Measurements from ENCODE around the gene PRR7. TPM values are rescaled to one million over a fixed set of nuclear protein-coding genes. Genes with fewer than 3 reads are reported as not detected.

Gene PRR7
- total RNA-seq, 1 donor from 2014 or later = 2.1 TPM

DNA sequence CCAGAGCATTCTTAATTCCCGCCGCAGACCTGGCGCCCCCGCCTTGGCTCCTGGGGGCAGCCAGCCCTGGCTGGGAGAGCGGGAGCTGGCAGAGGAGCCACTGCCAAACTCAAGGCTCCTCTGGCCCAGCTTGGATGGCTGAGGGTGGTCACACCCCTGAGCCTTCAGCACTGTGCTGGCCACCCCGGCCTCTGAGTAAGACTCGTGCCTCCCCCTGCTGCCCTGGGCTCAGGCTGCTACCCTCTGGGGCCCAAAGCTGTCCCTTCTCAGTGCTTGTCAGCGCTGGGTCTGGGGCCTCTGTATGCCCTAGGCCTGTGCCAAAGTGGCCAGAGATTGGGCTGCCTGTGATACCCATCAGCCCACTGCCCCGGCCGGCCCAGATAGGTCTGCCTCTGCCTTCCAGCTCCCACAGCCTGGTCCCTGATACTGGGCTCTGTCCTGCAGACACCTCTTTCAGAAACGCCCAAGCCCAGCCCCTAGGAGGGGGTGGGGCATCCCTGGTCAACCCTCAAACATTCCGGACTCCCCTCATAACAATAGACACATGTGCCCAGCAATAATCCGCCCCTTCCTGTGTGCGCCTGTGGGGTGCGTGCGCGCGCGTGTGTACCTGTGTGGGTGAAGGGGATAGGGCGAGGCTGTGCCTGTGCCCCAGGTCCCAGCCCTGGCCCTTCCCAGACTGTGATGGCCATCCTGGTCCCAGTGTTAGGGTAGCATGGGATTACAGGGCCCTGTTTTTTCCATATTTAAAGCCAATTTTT, 4.4 kb upstream of the PRR7 start:
- Histone ChIP-seq H3K9me3 (replicated peaks) (no peaks in the 10 kb centered on the region), H3K36me3 (peaks cover 35% of the 10 kb centered on the region), H3K27ac (replicated peaks) (no peak overlapping the region), H3K4me3 (no peak overlapping the region), H3K27me3 (ENCODE audit: low read depth) (peaks cover 12% of the 10 kb centered on the region), H3K4me1 (peaks cover 15% of the 10 kb centered on the region)
- intact Hi-C loops (cut with micrococcal nuclease) = no loop called here
- no peak for DNase-seq
- TF ChIP-seq, protein P1, sequence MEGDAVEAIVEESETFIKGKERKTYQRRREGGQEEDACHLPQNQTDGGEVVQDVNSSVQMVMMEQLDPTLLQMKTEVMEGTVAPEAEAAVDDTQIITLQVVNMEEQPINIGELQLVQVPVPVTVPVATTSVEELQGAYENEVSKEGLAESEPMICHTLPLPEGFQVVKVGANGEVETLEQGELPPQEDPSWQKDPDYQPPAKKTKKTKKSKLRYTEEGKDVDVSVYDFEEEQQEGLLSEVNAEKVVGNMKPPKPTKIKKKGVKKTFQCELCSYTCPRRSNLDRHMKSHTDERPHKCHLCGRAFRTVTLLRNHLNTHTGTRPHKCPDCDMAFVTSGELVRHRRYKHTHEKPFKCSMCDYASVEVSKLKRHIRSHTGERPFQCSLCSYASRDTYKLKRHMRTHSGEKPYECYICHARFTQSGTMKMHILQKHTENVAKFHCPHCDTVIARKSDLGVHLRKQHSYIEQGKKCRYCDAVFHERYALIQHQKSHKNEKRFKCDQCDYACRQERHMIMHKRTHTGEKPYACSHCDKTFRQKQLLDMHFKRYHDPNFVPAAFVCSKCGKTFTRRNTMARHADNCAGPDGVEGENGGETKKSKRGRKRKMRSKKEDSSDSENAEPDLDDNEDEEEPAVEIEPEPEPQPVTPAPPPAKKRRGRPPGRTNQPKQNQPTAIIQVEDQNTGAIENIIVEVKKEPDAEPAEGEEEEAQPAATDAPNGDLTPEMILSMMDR (IDR thresholded peaks at IDR 0.05; ENCODE audit: borderline replicate concordance) = no peak

DNA sequence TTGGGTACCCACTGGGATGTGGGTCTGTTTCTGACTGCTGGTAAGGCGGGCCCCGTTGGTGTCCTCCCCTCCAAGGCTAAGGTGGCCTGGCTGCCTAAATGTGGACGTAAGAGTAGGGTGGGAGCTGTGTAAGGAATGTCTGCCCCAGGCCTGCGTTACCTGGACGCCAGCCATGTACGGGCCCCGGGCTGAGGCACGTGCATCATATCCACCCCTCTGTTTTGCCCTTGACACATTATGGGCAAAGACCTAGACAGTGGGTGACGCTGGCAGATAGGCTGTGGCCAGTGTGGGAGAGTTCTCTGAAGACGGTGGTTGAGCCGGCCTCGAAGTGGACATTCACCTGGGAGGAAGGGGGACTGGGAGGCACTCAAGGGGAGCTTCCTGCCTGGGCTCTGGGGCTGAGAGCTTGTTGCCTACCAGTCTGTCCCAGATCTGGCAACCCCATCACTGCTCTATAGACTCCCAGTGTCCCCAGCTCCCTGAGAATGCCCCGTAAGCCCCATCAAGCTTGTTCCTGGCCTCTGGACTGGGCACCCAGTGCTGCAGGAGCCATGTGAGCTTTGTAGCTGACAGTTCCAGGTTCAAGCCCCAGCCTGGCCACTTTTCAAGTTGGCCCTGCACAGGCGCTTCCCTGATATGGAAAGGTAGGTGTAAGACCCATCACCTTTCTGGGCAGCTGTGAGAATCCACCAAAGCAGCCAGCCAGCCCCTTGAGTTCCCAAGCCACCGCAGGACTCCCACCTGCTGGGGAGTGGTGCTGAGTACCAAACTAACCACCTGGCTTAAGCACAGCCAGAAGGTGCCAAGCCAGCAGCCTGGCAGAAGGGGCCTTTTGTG, 3.2 kb upstream of the PRR7 start:
- no peak for DNase-seq
- Histone ChIP-seq H3K9me3 (replicated peaks) (no peaks in the 10 kb centered on the region), H3K27me3 (ENCODE audit: low read depth) (peaks cover 22% of the 10 kb centered on the region), H3K4me1 (peaks cover 25% of the 10 kb centered on the region), H3K4me3 (no peak overlapping the region), H3K36me3 (peaks cover 24% of the 10 kb centered on the region), H3K27ac (replicated peaks) (no peak overlapping the region)
- TF ChIP-seq, protein P1 (IDR thresholded peaks at IDR 0.05; ENCODE audit: borderline replicate concordance) = no peak
- intact Hi-C loops (cut with micrococcal nuclease) = no loop called here

DNA sequence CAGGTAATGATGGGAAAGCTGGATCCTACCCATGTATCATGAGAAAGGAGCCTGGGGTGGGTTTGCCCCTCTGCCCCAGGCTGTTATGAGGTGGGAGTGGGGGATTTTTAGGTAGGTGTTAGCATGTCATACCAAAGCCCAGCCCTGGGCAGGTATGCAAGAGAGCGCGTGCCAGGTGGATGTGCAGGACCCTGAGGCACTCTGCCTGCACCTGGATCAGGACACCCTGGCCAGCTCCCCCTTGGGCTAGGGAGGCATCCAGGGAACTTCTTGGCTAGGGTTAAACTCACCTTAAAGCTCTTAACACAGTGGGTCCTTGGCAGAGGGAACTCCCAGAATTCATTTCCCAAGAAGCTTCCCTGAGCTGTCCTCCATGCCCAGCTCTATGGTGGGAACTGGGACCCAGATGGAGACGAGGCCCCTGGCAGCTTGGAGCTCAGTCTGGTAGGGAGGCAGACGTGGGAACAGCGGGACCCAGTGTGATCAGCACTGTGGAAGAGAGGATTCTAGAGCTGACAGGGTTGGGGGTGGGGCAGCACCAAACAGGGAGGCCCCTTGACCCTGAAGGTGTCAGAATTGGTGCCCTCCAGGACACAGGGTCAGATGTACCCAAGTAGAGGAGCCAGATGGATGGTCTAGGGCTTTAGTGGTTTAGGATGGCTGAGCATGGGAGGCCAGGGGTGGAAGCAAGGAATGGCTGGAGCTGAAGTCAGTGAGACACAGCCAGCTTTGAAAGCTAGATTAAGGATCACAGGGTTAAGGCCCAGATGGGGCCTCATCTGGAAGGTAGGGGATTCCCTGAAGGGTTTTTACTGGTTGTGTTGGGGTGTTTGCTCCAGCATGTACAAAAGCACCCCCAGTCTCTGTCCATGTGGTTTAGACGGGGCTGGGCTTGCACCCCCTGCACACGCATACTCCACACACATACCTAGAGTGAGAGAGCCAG, 2.2 kb upstream of the PRR7 start:
- H3K27ac ChIP-seq (replicated peaks) = no peak overlapping the region
- intact Hi-C loops (cut with micrococcal nuclease) = no loop called here
- H3K4me3 ChIP-seq = no peak overlapping the region
- H3K4me1 ChIP-seq = peaks cover 25% of the 10 kb centered on the region
- TF ChIP-seq, protein P1 (IDR thresholded peaks at IDR 0.05; ENCODE audit: borderline replicate concordance) = no peak
- no peak for DNase-seq
- peaks cover 22% of the 10 kb centered on the region for H3K36me3 ChIP-seq
- H3K27me3 ChIP-seq (ENCODE audit: low read depth) = peaks cover 32% of the 10 kb centered on the region
- no peaks in the 10 kb centered on the region for H3K9me3 ChIP-seq (replicated peaks)

DNA sequence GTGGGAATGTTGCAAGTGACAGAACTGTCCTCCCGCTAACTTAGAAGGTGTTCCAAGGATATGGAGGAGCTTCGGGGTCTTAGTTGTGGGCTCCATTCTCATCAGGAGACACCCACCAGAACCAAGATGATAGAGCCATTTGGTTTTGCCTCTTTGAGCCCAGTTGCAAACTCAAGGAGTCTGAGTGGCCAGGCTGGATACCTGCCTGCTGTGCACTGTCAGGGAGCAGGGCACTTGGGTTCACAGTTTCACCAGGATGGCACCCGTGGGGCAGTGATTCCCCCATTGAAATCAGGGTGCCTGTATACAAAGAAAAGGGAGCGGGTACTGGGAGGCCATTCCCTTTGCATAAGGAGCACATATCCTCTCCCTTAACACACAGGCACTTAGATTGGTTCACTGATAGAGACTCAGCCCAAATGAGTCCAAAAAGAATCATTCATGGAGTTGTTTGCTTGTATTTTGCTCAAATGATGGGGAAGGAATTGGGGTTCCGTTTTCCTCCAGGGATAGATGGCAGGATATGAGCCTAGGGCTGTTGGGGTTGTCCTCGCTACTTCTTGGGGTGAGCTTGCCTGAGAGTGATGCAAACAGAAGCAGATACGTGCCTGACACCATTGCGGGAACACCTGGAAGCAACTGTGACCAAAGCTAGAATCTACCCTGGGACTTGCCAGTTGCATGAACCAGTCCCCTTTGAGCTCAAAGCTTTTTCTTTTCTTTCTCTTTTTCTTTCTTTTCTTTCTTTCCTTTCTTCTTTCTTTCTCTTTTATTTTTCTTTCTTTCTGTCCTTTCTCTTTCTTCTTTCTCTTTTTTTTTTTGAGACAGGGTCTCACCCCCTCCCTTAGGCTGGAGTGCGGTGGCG, 1.3 kb upstream of the PRR7 start:
- peaks cover 25% of the 10 kb centered on the region for H3K4me1 ChIP-seq
- TF ChIP-seq, protein P1 (IDR thresholded peaks at IDR 0.05; ENCODE audit: borderline replicate concordance) = no peak
- peaks cover 41% of the 10 kb centered on the region for H3K27me3 ChIP-seq (ENCODE audit: low read depth)
- H3K27ac ChIP-seq (replicated peaks) = no peak overlapping the region
- no peak overlapping the region for H3K4me3 ChIP-seq
- no peaks in the 10 kb centered on the region for H3K9me3 ChIP-seq (replicated peaks)
- H3K36me3 ChIP-seq = peaks cover 20% of the 10 kb centered on the region
- DNase-seq = no peak
- intact Hi-C loops (cut with micrococcal nuclease) = no loop called here
